GM21447 (cell line): ENCODE results near the gene USP37.

Source experiments
- ATAC-seq: cut with Tn5 transposase; IDR thresholded peaks from one replicate; pipeline ENCODE4 v1.9.1; 2021; ENCODE audit not compliant: unreplicated experiment

Gene USP37

GRCh38 chr2:218477247-218477646 is 90.9 kb downstream of the USP37 start:
- no peak for ATAC-seq

- no peak for ATAC-seq
Measured at GRCh38 chr2:218476676-218477075, 91.5 kb downstream of the USP37 start.

GRCh38 chr2:218474527-218474926 is 93.6 kb downstream of the USP37 start:
- no peak for ATAC-seq

- no peak for ATAC-seq
Measured at GRCh38 chr2:218472988-218473387, 95.2 kb downstream of the USP37 start.

GRCh38 chr2:218471982-218472381 is 96.2 kb downstream of the USP37 start:
- no peak for ATAC-seq

GRCh38 chr2:218471036-218471435 is 97.1 kb downstream of the USP37 start:
- no peak for ATAC-seq

- no peak for ATAC-seq
Measured at GRCh38 chr2:218470448-218470847, 97.7 kb downstream of the USP37 start.

GRCh38 chr2:218465987-218466633 is 102.0 kb downstream of the USP37 start:
- ATAC-seq, result no peak

- no peak for ATAC-seq
Measured at GRCh38 chr2:218458598-218458997, 109.6 kb downstream of the USP37 start.

- no peak for ATAC-seq
Measured at GRCh38 chr2:218456849-218457248, 111.3 kb downstream of the USP37 start.

GRCh38 chr2:218452079-218452478 is 116.1 kb downstream of the USP37 start:
- no peak for ATAC-seq

- no peak for ATAC-seq
Measured at GRCh38 chr2:218448934-218449333, 119.2 kb downstream of the USP37 start.

GRCh38 chr2:218447072-218447471 is 121.1 kb downstream of the USP37 start:
- no peak for ATAC-seq

- ATAC-seq, result no peak
Measured at GRCh38 chr2:218446547-218446946, 121.6 kb downstream of the USP37 start.

GRCh38 chr2:218445602-218446001 is 122.5 kb downstream of the USP37 start:
- no peak for ATAC-seq

- no peak for ATAC-seq
Measured at GRCh38 chr2:218444692-218445357, 123.3 kb downstream of the USP37 start.

GRCh38 chr2:218438596-218438995 is 129.6 kb downstream of the USP37 start:
- ATAC-seq, result no peak

- no peak for ATAC-seq
Measured at GRCh38 chr2:218437969-218438368, 130.2 kb downstream of the USP37 start.

GRCh38 chr2:218436992-218437391 is 131.2 kb downstream of the USP37 start:
- no peak for ATAC-seq

GRCh38 chr2:218435003-218435982 is 132.9 kb downstream of the USP37 start:
- no peak for ATAC-seq

- ATAC-seq, result no peak
Measured at GRCh38 chr2:218434456-218434855, 133.7 kb downstream of the USP37 start.
